K562 treated with DMSO at 1 percent for 4 hours (cell line): ENCODE results near the gene ZNF428. TPM values are rescaled to one million over a fixed set of nuclear protein-coding genes. Genes with fewer than 3 reads are reported as not detected.

Experiments used
- total RNA-seq: library from RNA; unstranded; fragments of 300-600 nt; gene quantifications from 2 replicates; pipeline ENCODE4 v1.2.3, GENCODE V29; 2022; ENCODE audit not compliant: insufficient read depth

The ZNF428 gene
- 51.8 and 54.5 TPM in 2 replicates for total RNA-seq

GRCh38 chr19:43619262-43620060 is at the start of gene ZNF428:
Gene ZNF428, minus strand, starts transcription at chr19:43619629. Its CDS starts 5,325 bp downstream, at chr19:43614304.

GRCh38 chr19:43639519-43640423 is 20.3 kb upstream of the ZNF428 start, which contains the start of gene CADM4:
Gene CADM4, minus strand, starts transcription at chr19:43639850. Its CDS starts 60 bp downstream, at chr19:43639790.

GRCh38 chr19:43611788-43612187 is 7.6 kb downstream of the ZNF428 start, which contains the start of gene SRRM5:
Gene SRRM5, plus strand, starts transcription at chr19:43612088. Its CDS starts 34 bp downstream, at chr19:43612122.

GRCh38 chr19:43595999-43596841 is 23.2 kb downstream of the ZNF428 start, which contains the start of the genes IRGQ and ZNF576:
Gene IRGQ, minus strand, starts transcription at chr19:43596134. Its CDS starts 796 bp downstream, at chr19:43595338.
Gene ZNF576, plus strand, starts transcription at chr19:43596595. Its CDS starts 514 bp downstream, at chr19:43597109.

GRCh38 chr19:43575156-43575950 is 44.1 kb downstream of the ZNF428 start, which contains the start of the genes PINLYP and XRCC1:
Gene PINLYP, plus strand, starts transcription at chr19:43575801. Its CDS starts 1,391 bp downstream, at chr19:43577192.
Gene XRCC1, minus strand, starts transcription at chr19:43575527. Its CDS starts 69 bp downstream, at chr19:43575458.

Other genes starting within 250 kb of the ZNF428 start
- 0.76 and 1.6 TPM in 2 replicates for gene TEX101, start 204.7 kb downstream of the ZNF428 start, total RNA-seq
- gene LYPD3, start 154.0 kb downstream of the ZNF428 start, total RNA-seq, result 1.2 TPM in 1 of 2 replicates, not detected in the other
- 10.0 and 14.5 TPM in 2 replicates for gene PHLDB3, start 114.9 kb downstream of the ZNF428 start, total RNA-seq
- 18.3 and 26.5 TPM in 2 replicates for gene ETHE1, start 92.4 kb downstream of the ZNF428 start, total RNA-seq
- 0.98 and 1.4 TPM in 2 replicates for gene ZNF575, start 86.4 kb downstream of the ZNF428 start, total RNA-seq
- 47.9 and 49.2 TPM in 2 replicates for gene XRCC1, start 44.1 kb downstream of the ZNF428 start, total RNA-seq
- gene PINLYP, start 43.8 kb downstream of the ZNF428 start, total RNA-seq, result 4.8 and 6.7 TPM in 2 replicates
- 5.4 and 10.9 TPM in 2 replicates for gene IRGQ, start 23.5 kb downstream of the ZNF428 start, total RNA-seq
- gene ZNF576, start 23.0 kb downstream of the ZNF428 start, total RNA-seq, result 6.1 and 6.6 TPM in 2 replicates
- gene SRRM5, start 7.5 kb downstream of the ZNF428 start, total RNA-seq, result 0.67 TPM in 1 of 2 replicates, not detected in the other
- 2.9 and 4.4 TPM in 2 replicates for gene CADM4, start 20.2 kb upstream of the ZNF428 start, total RNA-seq
- gene PLAUR, start 50.5 kb upstream of the ZNF428 start, total RNA-seq, result 19.7 and 23.4 TPM in 2 replicates
- not detected in 2 replicates for gene IRGC, start 96.4 kb upstream of the ZNF428 start, total RNA-seq
- 22.3 and 34.0 TPM in 2 replicates for gene SMG9, start 135.3 kb upstream of the ZNF428 start, total RNA-seq
- gene KCNN4, start 161.3 kb upstream of the ZNF428 start, total RNA-seq, result 7.7 and 16.2 TPM in 2 replicates
- gene LYPD5, start 182.8 kb upstream of the ZNF428 start, total RNA-seq, result not detected in 2 replicates
- 4.4 and 9.7 TPM in 2 replicates for gene ZNF283, start 207.7 kb upstream of the ZNF428 start, total RNA-seq